Trophoblast cell (in vitro differentiated cells and primary cell): ENCODE results near the gene TNFAIP1.

Experiments
- DNase-seq, 2 donors: peaks; one replicate each; pipeline ENCODE4 v3.0.0-alpha.2; 2016
- H2AFZ ChIP-seq: 2 replicates; pipeline ENCODE4 v1.6.1; 2013; ENCODE audit warnings: low read length, moderate library complexity, mild to moderate bottlenecking; ENCODE audit not compliant: insufficient read depth, poor library complexity
- H2AK5ac ChIP-seq: 2 replicates; pipeline ENCODE4 v1.6.1; 2013; ENCODE audit warnings: mild to moderate bottlenecking, low read length
- H2BK120ac ChIP-seq: 2 replicates; pipeline ENCODE4 v1.6.1; 2013; ENCODE audit warnings: low read length, mild to moderate bottlenecking, moderate library complexity; ENCODE audit not compliant: insufficient read depth, poor library complexity
- H2BK12ac ChIP-seq: 2 replicates; pipeline ENCODE4 v1.6.1; 2013; ENCODE audit warnings: mild to moderate bottlenecking, low read length, moderate library complexity
- H2BK5ac ChIP-seq: 2 replicates; pipeline ENCODE4 v1.6.1; 2013; ENCODE audit warnings: low read length, low read depth, moderate library complexity, mild to moderate bottlenecking; ENCODE audit not compliant: poor library complexity
- H3K14ac ChIP-seq: 2 replicates; pipeline ENCODE4 v1.6.1; 2013; ENCODE audit warnings: mild to moderate bottlenecking, low read length
- H3K18ac ChIP-seq: 2 replicates; pipeline ENCODE4 v1.6.1; 2013; ENCODE audit warnings: mild to moderate bottlenecking, low read length
- H3K23ac ChIP-seq: 2 replicates; pipeline ENCODE4 v1.6.1; 2013; ENCODE audit warnings: low read length
- H3K27ac ChIP-seq: 2 replicates; pipeline ENCODE4 v1.5.1; 2013; ENCODE audit warnings: low read depth, mild to moderate bottlenecking, inconsistent platforms, low read length, moderate library complexity
- H3K27me3 ChIP-seq: 2 replicates; pipeline ENCODE4 v1.6.1; 2013; ENCODE audit warnings: inconsistent platforms, mild to moderate bottlenecking, low read length, moderate library complexity; ENCODE audit not compliant: insufficient read depth
- H3K36me3 ChIP-seq, 2 experiments: 1 replicate in 1 of 2; 2 replicates in 1 of 2; pipeline ENCODE4 v1.6.1; 2013; ENCODE audit warnings: low read length in 2 of 2, mild to moderate bottlenecking in 2 of 2, moderate library complexity in 1 of 2; ENCODE audit not compliant: insufficient read depth in 2 of 2, control insufficient read depth in 1 of 2
- H3K4ac ChIP-seq: 2 replicates; pipeline ENCODE4 v1.6.1; 2013; ENCODE audit warnings: low read depth, mild to moderate bottlenecking, low read length, moderate library complexity
- H3K4me1 ChIP-seq, 2 experiments: 1 replicate in 1 of 2; 2 replicates in 1 of 2; pipeline ENCODE4 v1.6.1; 2013; ENCODE audit warnings: low read length in 2 of 2, mild to moderate bottlenecking in 2 of 2, moderate library complexity in 1 of 2; ENCODE audit not compliant: insufficient read depth in 2 of 2, control insufficient read depth in 1 of 2
- H3K4me2 ChIP-seq: 2 replicates; pipeline ENCODE4 v1.6.1; 2013; ENCODE audit warnings: inconsistent platforms, mild to moderate bottlenecking, low read length, moderate library complexity
- H3K4me3 ChIP-seq: 2 replicates; pipeline ENCODE4 v1.5.1; 2013; ENCODE audit warnings: mild to moderate bottlenecking, low read depth, low read length, inconsistent platforms
- H3K79me1 ChIP-seq: one replicate; pipeline ENCODE4 v1.6.1; 2013; ENCODE audit warnings: low read length
- H3K79me2 ChIP-seq: 2 replicates; pipeline ENCODE4 v1.6.1; 2013; ENCODE audit warnings: low read length, mild to moderate bottlenecking; ENCODE audit not compliant: control insufficient read depth, insufficient read depth, poor library complexity
- H3K9ac ChIP-seq: 2 replicates; pipeline ENCODE4 v1.6.1; 2013; ENCODE audit warnings: mild to moderate bottlenecking, low read length
- H3K9me3 ChIP-seq: 2 replicates; pipeline ENCODE4 v1.6.1; 2013; ENCODE audit warnings: low read depth, mild to moderate bottlenecking, control low read depth, inconsistent platforms, low read length; ENCODE audit not compliant: insufficient read depth
- H4K12ac ChIP-seq: 2 replicates; pipeline ENCODE4 v1.6.1; 2013; ENCODE audit warnings: low read depth, mild to moderate bottlenecking, low read length, moderate library complexity
- H4K8ac ChIP-seq: 2 replicates; pipeline ENCODE4 v1.6.1; 2013; ENCODE audit warnings: low read depth, mild to moderate bottlenecking, low read length, moderate library complexity
- H4K91ac ChIP-seq: one replicate; pipeline ENCODE4 v1.6.1; 2013; ENCODE audit warnings: low read depth, mild to moderate bottlenecking, low read length, moderate library complexity
- WGBS: extraction: QIAGEN DNeasy Blood & Tissue Kit; methylation state at CpG from one replicate; pipeline ENCODE4 v1.1.7; 2013; ENCODE audit warnings: missing lambda C conversion rate; ENCODE audit not compliant: insufficient read length, insufficient coverage; ENCODE audit errors: extremely low coverage; 5-methylcytosine and 5-hydroxymethylcytosine counted together

Gene TNFAIP1

DNA sequence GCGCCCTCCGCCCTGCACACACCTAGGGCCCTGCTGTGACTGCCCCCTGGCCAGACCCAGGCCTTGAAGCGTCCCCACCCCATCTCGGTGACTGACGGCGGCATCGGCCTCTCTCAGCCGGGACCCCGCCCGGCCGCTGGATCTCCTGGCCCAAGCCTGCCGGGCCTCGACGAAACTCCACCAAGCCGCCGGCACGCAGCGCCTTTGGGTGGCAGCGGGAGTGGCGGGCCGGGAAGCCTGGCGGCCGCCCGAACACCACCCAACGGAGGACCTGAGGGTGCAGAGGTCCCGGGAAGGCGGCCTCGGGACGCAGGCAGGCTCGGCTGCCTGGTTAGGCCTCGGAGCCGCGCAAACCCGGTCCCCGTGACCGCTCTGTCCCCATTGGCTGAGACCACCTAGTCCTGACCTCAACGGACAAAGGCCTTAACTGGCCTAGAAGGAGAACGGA, 28.6 kb upstream of the TNFAIP1 start:
- Histone ChIP-seq H4K91ac (peak overlapping the region; percentile 22), H3K36me3 (no peaks in the 10 kb centered on the region), H3K4ac (no peak overlapping the region), H3K27ac (no peak overlapping the region), H3K4me1 (no peaks in the 10 kb centered on the region), H4K8ac (peak overlapping the region; percentile 34), H3K79me1 (peaks cover 2% of the 10 kb centered on the region), H2AK5ac (no peak overlapping the region), H2BK12ac (peak overlapping the region; percentile 20), H3K18ac (peak overlapping the region; percentile 58), H3K79me2 (no peaks in the 10 kb centered on the region), H2BK120ac (no peak overlapping the region), H3K27me3 (no peaks in the 10 kb centered on the region), H4K12ac (peak overlapping the region; percentile 72), H3K14ac (no peak overlapping the region), H3K9ac (no peak overlapping the region), H3K4me3 (no peak overlapping the region), H3K9me3 (no peaks in the 10 kb centered on the region), H2AFZ (no peak overlapping the region), H3K23ac (no peak overlapping the region), H2BK5ac (no peak overlapping the region), H3K4me2 (peak overlapping the region; percentile 19)
- DNase-seq, result peak in 1 of 2 donors; percentile 19
- WGBS, result no CpG with 5 or more reads among the region's 38 CpGs

DNA sequence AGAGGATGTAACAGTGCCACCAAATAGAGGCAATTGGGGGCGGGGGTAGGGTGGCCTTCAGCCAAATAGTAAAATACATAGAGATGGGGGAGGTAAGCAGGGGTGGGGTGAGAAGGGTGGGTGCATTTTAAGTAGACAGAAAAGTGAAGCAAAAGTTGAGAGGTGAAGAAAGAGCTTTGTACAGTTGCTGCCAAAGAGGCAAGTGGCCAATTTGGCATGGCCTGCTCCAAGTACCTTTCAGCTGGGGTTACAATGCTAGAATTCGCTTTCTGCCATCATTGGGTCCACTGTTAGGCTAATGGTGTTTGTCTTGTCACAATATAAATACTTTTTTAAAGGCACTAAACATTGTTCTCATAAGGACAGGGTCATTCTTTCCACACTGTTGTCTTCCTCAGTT, 21.7 kb upstream of the TNFAIP1 start:
- no peak for DNase-seq

DNA sequence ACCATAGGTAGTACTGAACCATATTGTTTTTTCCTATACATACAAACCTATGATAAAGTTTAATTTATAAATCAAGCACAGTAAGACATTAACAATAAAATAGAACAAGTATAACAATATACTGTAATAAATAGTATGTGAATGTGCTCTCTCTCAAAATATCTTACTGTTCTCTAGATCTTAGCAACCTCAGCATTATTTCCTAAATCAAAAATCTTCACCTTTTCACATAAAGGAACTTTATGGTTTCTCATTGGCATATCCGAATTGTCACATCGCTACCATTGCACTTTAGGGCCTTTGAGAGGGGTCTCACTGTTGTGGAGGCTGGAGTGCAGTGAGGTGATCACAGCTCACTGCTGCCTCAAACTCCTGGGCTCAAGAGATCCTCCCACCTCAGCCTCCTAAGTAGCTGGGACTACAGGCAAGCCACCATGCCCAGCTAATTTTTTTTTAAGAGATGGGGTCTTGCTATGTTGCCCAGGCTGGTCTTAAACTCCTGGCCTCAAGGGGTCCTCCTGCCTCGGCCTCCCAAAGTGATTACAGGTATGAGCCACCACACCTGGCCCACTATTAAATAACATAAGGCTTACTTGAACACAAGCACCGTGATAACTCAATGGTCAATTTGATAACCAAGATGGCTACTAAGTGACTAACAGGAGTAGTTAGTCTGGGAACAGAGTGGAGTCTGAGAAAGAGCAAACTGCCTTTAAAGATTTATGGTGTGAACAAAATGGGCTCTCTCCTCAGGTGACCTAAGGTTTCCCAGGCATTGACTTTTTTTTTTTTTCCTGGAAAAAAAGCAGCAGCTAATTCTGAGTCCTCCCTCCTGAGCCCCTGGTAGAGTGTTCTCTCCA, 19.5 kb upstream of the TNFAIP1 start:
- no peak overlapping the region for H2BK12ac ChIP-seq
- H3K18ac ChIP-seq, result no peak overlapping the region
- no peak overlapping the region for H4K12ac ChIP-seq
- H4K91ac ChIP-seq, result peak overlapping the region; percentile 28
- no peak overlapping the region for H3K9ac ChIP-seq
- H3K27me3 ChIP-seq, result no peaks in the 10 kb centered on the region
- H3K79me2 ChIP-seq, result peaks cover 18% of the 10 kb centered on the region
- H2AFZ ChIP-seq, result no peak overlapping the region
- no peak overlapping the region for H3K14ac ChIP-seq
- H3K4me2 ChIP-seq, result no peak overlapping the region
- DNase-seq, result no peak
- H3K4ac ChIP-seq, result no peak overlapping the region
- WGBS, result no CpG with 5 or more reads among the region's 4 CpGs
- H2BK5ac ChIP-seq, result no peak overlapping the region
- peaks cover 16 to 21% of the 10 kb centered on the region in 2 experiments for H3K4me1 ChIP-seq
- H3K79me1 ChIP-seq, result peaks cover 14% of the 10 kb centered on the region
- no peak overlapping the region for H2BK120ac ChIP-seq
- no peak overlapping the region for H2AK5ac ChIP-seq
- no peak overlapping the region for H3K4me3 ChIP-seq
- no peak overlapping the region for H3K23ac ChIP-seq
- H3K27ac ChIP-seq, result no peak overlapping the region
- H4K8ac ChIP-seq, result no peak overlapping the region
- H3K36me3 ChIP-seq, result no peaks in the 10 kb centered on the region
- H3K9me3 ChIP-seq, result no peaks in the 10 kb centered on the region

More for the DNA sequence above, 21.7 kb upstream of the TNFAIP1 start:
- Histone ChIP-seq H2BK5ac (no peak overlapping the region), H3K27ac (no peak overlapping the region), H3K36me3 (no peaks in the 10 kb centered on the region), H2BK12ac (no peak overlapping the region), H3K27me3 (no peaks in the 10 kb centered on the region), H3K4ac (no peak overlapping the region), H4K8ac (no peak overlapping the region), H3K9me3 (no peaks in the 10 kb centered on the region), H3K9ac (no peak overlapping the region), H3K18ac (no peak overlapping the region), H3K79me1 (peaks cover 7% of the 10 kb centered on the region), H3K4me1 (peaks cover 8 to 11% of the 10 kb centered on the region in 2 experiments), H3K23ac (no peak overlapping the region), H3K4me2 (no peak overlapping the region), H4K91ac (no peak overlapping the region), H3K14ac (no peak overlapping the region), H3K4me3 (no peak overlapping the region), H2BK120ac (no peak overlapping the region), H4K12ac (no peak overlapping the region), H3K79me2 (peaks cover 2% of the 10 kb centered on the region), H2AFZ (no peak overlapping the region), H2AK5ac (no peak overlapping the region)
- no CpG with 5 or more reads among the region's 2 CpGs for WGBS

DNA sequence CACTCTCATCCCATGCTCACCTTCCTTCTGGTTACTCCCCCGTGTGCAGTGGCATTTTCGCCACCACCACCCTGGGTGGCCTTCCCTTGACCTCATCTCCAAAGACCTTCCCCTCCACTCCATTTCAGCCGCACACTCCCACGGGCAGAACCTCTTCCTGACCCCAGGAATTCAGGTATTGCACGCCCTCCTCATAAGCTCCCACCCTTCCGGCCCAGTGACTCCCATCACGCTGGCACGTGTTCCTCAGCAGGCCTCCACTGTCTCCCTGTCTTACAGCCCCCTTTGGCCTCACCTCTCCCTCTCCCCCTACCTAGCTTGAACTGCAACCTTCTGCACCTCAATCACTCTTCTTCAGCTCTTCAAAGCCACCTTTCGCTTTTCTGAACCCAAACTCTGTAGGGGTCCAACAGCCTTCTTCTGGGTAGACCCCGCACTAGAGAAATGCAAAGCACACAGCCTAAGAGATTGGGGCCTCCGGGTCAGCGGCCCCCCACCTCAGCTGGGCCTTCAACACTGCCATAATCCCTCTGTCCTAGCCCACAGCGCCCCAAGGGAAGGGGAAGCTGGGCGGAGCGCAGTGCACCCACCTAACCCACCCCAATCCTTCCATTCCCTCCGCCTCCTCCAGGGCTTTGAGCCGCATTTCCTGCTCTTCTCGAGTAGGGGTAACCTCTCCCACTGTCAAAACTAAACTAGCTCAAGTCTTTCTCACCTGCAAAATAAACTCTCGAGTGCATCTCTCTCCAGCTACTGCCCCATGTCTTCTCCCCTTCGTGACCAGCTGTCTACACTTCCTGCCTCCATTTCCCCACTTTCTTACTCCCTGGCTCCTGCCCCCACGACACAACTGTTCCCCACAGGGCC, 18.2 kb upstream of the TNFAIP1 start:
- no peak for DNase-seq
- peak overlapping the region; percentile 90 for H3K4me2 ChIP-seq
- H3K79me2 ChIP-seq, result peaks cover 27% of the 10 kb centered on the region
- H3K27ac ChIP-seq, result no peak overlapping the region
- H3K18ac ChIP-seq, result peak overlapping the region; percentile 38
- peak overlapping the region; percentile 10 for H3K9ac ChIP-seq
- H2AFZ ChIP-seq, result peak overlapping the region; percentile 28
- H3K23ac ChIP-seq, result no peak overlapping the region
- peak overlapping the region; percentile 47 for H2BK12ac ChIP-seq
- peak overlapping the region; percentile 11 for H3K4ac ChIP-seq
- H2AK5ac ChIP-seq, result peak overlapping the region; percentile 63
- no CpG with 5 or more reads among the region's 21 CpGs for WGBS
- peaks cover 14% of the 10 kb centered on the region for H3K79me1 ChIP-seq
- peak overlapping the region; percentile 64 for H4K91ac ChIP-seq
- H3K14ac ChIP-seq, result peak overlapping the region; percentile 77
- no peak overlapping the region for H4K12ac ChIP-seq
- H3K4me1 ChIP-seq, result peaks cover 20 to 27% of the 10 kb centered on the region in 2 experiments
- H2BK5ac ChIP-seq, result peak overlapping the region; percentile 10
- peak overlapping the region; percentile 5 for H2BK120ac ChIP-seq
- H3K9me3 ChIP-seq, result no peaks in the 10 kb centered on the region
- H4K8ac ChIP-seq, result peak overlapping the region; percentile 31
- no peak overlapping the region for H3K4me3 ChIP-seq
- no peaks in the 10 kb centered on the region for H3K27me3 ChIP-seq
- peaks cover 2 to 5% of the 10 kb centered on the region in 2 experiments for H3K36me3 ChIP-seq
